MM.1S (cell line): ENCODE results near the gene FOXN1.

Source experiments
- DNase-seq: peaks from one replicate; pipeline ENCODE4 v3.0.0-alpha.2; 2015
- H2AFZ ChIP-seq: fragments of 300-600 bp; sonication (generic); 2 replicates; pipeline ENCODE4 v1.6.0; 2016; ENCODE audit warnings: antibody characterized with exemption, low read length
- H3F3A ChIP-seq: fragments of 300-600 bp; sonication (generic); 2 replicates; pipeline ENCODE4 v1.6.1; 2016; ENCODE audit warnings: mild to moderate bottlenecking, antibody characterized with exemption, low read length, moderate library complexity, mixed read lengths; ENCODE audit not compliant: insufficient read depth
- H3K27ac ChIP-seq: fragments of 300-600 bp; sonication (generic); 2 replicates; pipeline ENCODE4 v1.5.1; 2016; ENCODE audit warnings: mild to moderate bottlenecking, low read length
- H3K27me3 ChIP-seq: fragments of 300-600 bp; sonication (generic); replicated peaks from 2 replicates; pipeline ENCODE4 v1.6.0; 2016; ENCODE audit warnings: low read length; ENCODE audit not compliant: insufficient read depth
- H3K36me3 ChIP-seq: fragments of 300-600 bp; sonication (generic); replicated peaks from 2 replicates; pipeline ENCODE4 v1.6.1; 2016; ENCODE audit warnings: mild to moderate bottlenecking, low read length, mixed read lengths; ENCODE audit not compliant: insufficient read depth
- H3K4me1 ChIP-seq: fragments of 300-600 bp; sonication (generic); 2 replicates; pipeline ENCODE4 v1.6.1; 2016; ENCODE audit warnings: low read length, mixed read lengths
- H3K4me2 ChIP-seq: fragments of 300-600 bp; sonication (generic); 2 replicates; pipeline ENCODE4 v1.6.0; 2016; ENCODE audit warnings: low read depth, low read length
- H3K4me3 ChIP-seq: fragments of 300-600 bp; sonication (generic); 2 replicates; pipeline ENCODE4 v1.5.1; 2016; ENCODE audit warnings: low read length, mixed read lengths
- H3K79me2 ChIP-seq: fragments of 300-600 bp; sonication (generic); 2 replicates; pipeline ENCODE4 v1.6.1; 2016; ENCODE audit warnings: mixed run types, low read length, mixed read lengths
- H3K9ac ChIP-seq: fragments of 300-600 bp; sonication (generic); 2 replicates; pipeline ENCODE4 v1.6.1; 2016; ENCODE audit warnings: low read length, mixed read lengths
- H3K9me2 ChIP-seq: fragments of 300-600 bp; sonication (generic); replicated peaks from 2 replicates; pipeline ENCODE4 v1.6.1; 2016; ENCODE audit warnings: mild to moderate bottlenecking, low read length, mixed read lengths; ENCODE audit not compliant: insufficient read depth
- H3K9me3 ChIP-seq: fragments of 300-600 bp; sonication (generic); replicated peaks from 2 replicates; pipeline ENCODE4 v1.6.1; 2016; ENCODE audit warnings: mild to moderate bottlenecking, low read length, mixed read lengths; ENCODE audit not compliant: insufficient read depth
- H4K20me1 ChIP-seq: fragments of 300-600 bp; sonication (generic); 2 replicates; pipeline ENCODE4 v1.6.1; 2016; ENCODE audit warnings: mild to moderate bottlenecking, low read length, moderate library complexity, mixed read lengths; ENCODE audit not compliant: insufficient read depth
- CTCF ChIP-seq: fragments of 300-600 bp; sonication (generic); IDR thresholded peaks from 2 replicates; pipeline ENCODE4 v1.5.1; 2016; ENCODE audit warnings: antibody characterized with exemption, low read length, mixed read lengths
- EZH2 ChIP-seq: fragments of 300-600 bp; sonication (generic); optimal IDR thresholded peaks from 2 replicates; pipeline ENCODE3; 2017; ENCODE audit warnings: low read depth, mild to moderate bottlenecking, antibody characterized with exemption, low read length, mixed read lengths
- EZH2phosphoT487 ChIP-seq: fragments of 300-600 bp; sonication (generic); IDR thresholded peaks from 2 replicates; pipeline ENCODE4 v1.6.1; 2018; ENCODE audit warnings: antibody characterized with exemption, low read length

The FOXN1 gene

GRCh38 chr17:28468781-28469180, 37.4 kb upstream of the FOXN1 start:
- H3K27me3 ChIP-seq, result peaks cover 6% of the 10 kb centered on the region; the same call in 1 of the 2 replicates
- no peaks in the 10 kb centered on the region for H3K4me1 ChIP-seq
- no peaks in the 10 kb centered on the region for H3K9me3 ChIP-seq
- DNase-seq, result peak; percentile 19
- no peak overlapping the region for H3K4me3 ChIP-seq
- no peak overlapping the region for H3K4me2 ChIP-seq
- H4K20me1 ChIP-seq, result no peaks in the 10 kb centered on the region
- TF ChIP-seq CTCF (no peak), EZH2phosphoT487 (no peak), EZH2 (no peak)
- H3K36me3 ChIP-seq, result no peaks in the 10 kb centered on the region
- no peaks in the 10 kb centered on the region for H3K9me2 ChIP-seq
- H3K79me2 ChIP-seq, result no peaks in the 10 kb centered on the region
- H2AFZ ChIP-seq, result no peak overlapping the region
- H3K9ac ChIP-seq, result no peak overlapping the region
- H3F3A ChIP-seq, result peaks cover 5% of the 10 kb centered on the region; the same call in 1 of the 2 replicates
- H3K27ac ChIP-seq, result no peak overlapping the region

- Histone ChIP-seq H3K4me2 (no peak overlapping the region), H3K36me3 (no peaks in the 10 kb centered on the region), H3K79me2 (no peaks in the 10 kb centered on the region), H3K9me3 (no peaks in the 10 kb centered on the region), H3K27ac (no peak overlapping the region), H3K9me2 (no peaks in the 10 kb centered on the region), H4K20me1 (no peaks in the 10 kb centered on the region), H3K9ac (no peak overlapping the region), H3K4me3 (no peak overlapping the region), H3F3A (peaks cover 5% of the 10 kb centered on the region; the same call in 1 of the 2 replicates), H3K27me3 (peaks cover 6% of the 10 kb centered on the region; the same call in 1 of the 2 replicates), H3K4me1 (no peaks in the 10 kb centered on the region), H2AFZ (no peak overlapping the region)
- no peak for DNase-seq
- TF ChIP-seq EZH2, result no peak
- no peak for TF ChIP-seq CTCF
- no peak for TF ChIP-seq EZH2phosphoT487
Observed at GRCh38 chr17:28469376-28469775, 36.8 kb upstream of the FOXN1 start.

- Histone ChIP-seq H3K9me2 (no peaks in the 10 kb centered on the region), H3K27ac (no peak overlapping the region), H3K36me3 (no peaks in the 10 kb centered on the region), H3K9ac (no peak overlapping the region), H3K4me2 (no peak overlapping the region), H3F3A (peaks cover 5% of the 10 kb centered on the region; the same call in 1 of the 2 replicates), H3K27me3 (peaks cover 6% of the 10 kb centered on the region; the same call in 1 of the 2 replicates), H3K4me3 (no peak overlapping the region), H2AFZ (no peak overlapping the region), H3K79me2 (no peaks in the 10 kb centered on the region), H3K4me1 (no peaks in the 10 kb centered on the region), H3K9me3 (no peaks in the 10 kb centered on the region), H4K20me1 (no peaks in the 10 kb centered on the region)
- no peak for DNase-seq
- no peak for TF ChIP-seq CTCF
- no peak for TF ChIP-seq EZH2
- no peak for TF ChIP-seq EZH2phosphoT487
Observed at GRCh38 chr17:28470266-28470913, 35.8 kb upstream of the FOXN1 start.
